HG03045 (cell line): ENCODE results near the gene MAGEA6.
"Not testable (repeated sequence)": the region's sequence is repeated elsewhere in the genome, so short reads cannot be mapped to it uniquely, and the experiment has no call there.

Source experiments
- ATAC-seq: cut with Tn5 transposase; IDR thresholded peaks from one replicate; pipeline ENCODE4 v1.9.1; 2021; ENCODE audit warnings: mild to moderate bottlenecking, moderate library complexity; ENCODE audit not compliant: unreplicated experiment

Gene MAGEA6

GRCh38 chrX:152769549-152770289 is at the start of gene MAGEA6:
TSS of gene MAGEA6 (minus strand) at chrX:152769689. CDS start at chrX:152767650, 2,039 bp downstream.
- not testable (repeated sequence) for ATAC-seq

GRCh38 chrX:152819266-152819665 is 49.8 kb upstream of the MAGEA6 start:
- ATAC-seq, result no peak

- ATAC-seq, result no peak
Measured at GRCh38 chrX:152818356-152818755, 48.9 kb upstream of the MAGEA6 start.

GRCh38 chrX:152817078-152817764 is 47.7 kb upstream of the MAGEA6 start:
- no peak for ATAC-seq

GRCh38 chrX:152814048-152814447 is 44.6 kb upstream of the MAGEA6 start:
- ATAC-seq, result no peak

- ATAC-seq, result no peak
Measured at GRCh38 chrX:152813206-152813605, 43.7 kb upstream of the MAGEA6 start.

GRCh38 chrX:152810403-152810802 is 40.9 kb upstream of the MAGEA6 start:
- ATAC-seq, result no peak

- ATAC-seq, result no peak
Measured at GRCh38 chrX:152806035-152806434, 36.5 kb upstream of the MAGEA6 start.

GRCh38 chrX:152798945-152799344 is 29.5 kb upstream of the MAGEA6 start:
- ATAC-seq, result no peak

GRCh38 chrX:152787062-152787461 is 17.6 kb upstream of the MAGEA6 start:
- ATAC-seq, result not testable (repeated sequence)

GRCh38 chrX:152766562-152766961 is 2.9 kb downstream of the MAGEA6 start:
- not testable (repeated sequence) for ATAC-seq

GRCh38 chrX:152761582-152761981 is 7.9 kb downstream of the MAGEA6 start:
- ATAC-seq, result not testable (repeated sequence)

- ATAC-seq, result not testable (repeated sequence)
Measured at GRCh38 chrX:152759544-152759943, 9.9 kb downstream of the MAGEA6 start.

- not testable (repeated sequence) for ATAC-seq
Measured at GRCh38 chrX:152758918-152759317, 10.6 kb downstream of the MAGEA6 start, which contains the start of gene CSAG3. TSS of gene CSAG3 (plus strand) at chrX:152759218.

GRCh38 chrX:152754871-152755270 is 14.6 kb downstream of the MAGEA6 start:
- not testable (repeated sequence) for ATAC-seq

GRCh38 chrX:152753686-152754650 is 15.5 kb downstream of the MAGEA6 start, which contains the start of gene MAGEA2:
TSS of gene MAGEA2 (minus strand) at chrX:152753842. CDS start at chrX:152751363, 2,479 bp downstream.
- ATAC-seq, result not testable (repeated sequence)

- no peak for ATAC-seq
Measured at GRCh38 chrX:152738560-152738959, 30.9 kb downstream of the MAGEA6 start.

- not testable (repeated sequence) for ATAC-seq
Measured at GRCh38 chrX:152736528-152736927, 33.0 kb downstream of the MAGEA6 start.

GRCh38 chrX:152735860-152736511 is 33.5 kb downstream of the MAGEA6 start:
- ATAC-seq, result no peak

GRCh38 chrX:152735101-152735500 is 34.4 kb downstream of the MAGEA6 start:
- no peak for ATAC-seq
